GM10847 (cell line): ENCODE data around the gene RHOF.

Experiments used
- POLR2A ChIP-seq: IDR thresholded peaks from 2 replicates; pipeline ENCODE4 v1.6.1; 2011; ENCODE audit not compliant: insufficient read length; ENCODE audit errors: extremely low read depth

Gene RHOF

DNA sequence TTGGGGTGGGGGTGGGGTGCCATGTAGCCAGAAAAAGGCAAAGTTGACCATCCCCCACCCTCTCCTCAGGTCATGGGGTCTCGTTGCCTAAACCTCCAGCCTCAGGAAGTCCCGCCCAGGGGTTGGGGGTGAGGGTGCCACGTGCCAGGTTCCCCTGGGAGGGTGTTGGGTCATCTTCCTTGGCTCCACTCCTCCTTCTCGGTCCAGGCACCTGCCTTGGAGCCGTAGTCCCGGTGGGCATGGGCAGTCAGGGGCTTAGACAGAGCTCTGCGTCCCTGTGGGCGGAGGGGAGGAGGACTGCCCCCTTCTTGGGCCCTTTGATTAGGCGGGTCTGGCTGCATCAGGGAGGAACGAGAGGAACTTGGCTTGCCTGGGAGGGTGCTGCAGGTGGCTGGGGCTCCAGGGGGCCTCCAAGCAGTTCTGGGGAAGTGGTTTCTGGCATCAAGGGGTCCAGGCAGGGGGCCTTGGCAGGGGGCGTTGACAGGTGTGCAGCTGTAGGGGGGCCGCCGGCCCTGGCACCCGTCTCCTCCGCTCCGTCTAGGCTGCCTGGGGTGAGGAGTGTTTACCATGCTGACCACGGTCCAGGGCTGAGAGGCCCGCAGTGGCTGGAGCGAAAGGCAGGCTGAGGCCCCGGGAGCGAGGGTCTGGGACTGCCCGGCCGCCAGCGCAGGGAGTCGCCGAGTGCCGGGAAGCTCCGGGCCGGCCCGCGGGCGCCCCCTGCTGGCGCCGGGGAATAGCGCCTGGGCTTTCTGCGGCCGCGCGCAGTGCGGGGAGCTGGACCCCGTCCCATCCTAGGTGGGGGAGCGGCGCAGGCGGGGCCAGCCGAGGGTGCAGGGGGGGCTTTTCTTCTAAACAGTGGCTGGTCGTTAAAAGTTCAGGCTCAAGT is 18.2 kb upstream of the RHOF start:
- no peak for TF ChIP-seq POLR2A

DNA sequence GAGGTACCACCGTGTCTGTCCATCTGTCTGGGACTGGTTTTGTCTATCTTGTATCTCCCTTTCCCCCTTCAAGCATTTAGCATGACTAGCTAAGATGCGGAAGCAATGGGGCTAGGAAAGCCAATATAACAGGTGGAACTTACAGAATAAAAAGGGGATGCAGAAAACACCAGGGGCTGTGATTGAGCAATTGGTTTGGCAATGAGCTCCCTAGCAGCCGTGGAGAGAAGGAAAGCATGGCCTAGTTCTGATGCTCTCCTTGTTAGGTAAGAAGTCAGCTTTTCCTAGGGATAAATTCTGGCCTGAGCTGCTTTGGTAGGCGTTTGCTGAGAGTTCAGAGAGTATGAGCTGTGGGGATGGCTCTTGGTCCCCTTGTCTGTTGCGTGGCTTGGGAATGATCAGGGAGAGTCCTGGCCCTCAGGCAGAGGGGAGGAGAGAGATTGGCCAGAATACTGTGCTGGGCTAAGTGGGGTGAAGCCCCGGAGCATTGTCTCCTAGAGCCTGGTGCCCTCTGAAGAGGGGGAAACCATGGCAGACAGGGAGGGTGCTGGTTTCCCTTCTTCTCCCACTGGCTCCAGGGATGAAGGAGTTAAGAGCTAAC is 17.4 kb upstream of the RHOF start:
- no peak for TF ChIP-seq POLR2A

GRCh38 chr12:121810234-121810817 is 16.8 kb upstream of the RHOF start:
- TF ChIP-seq POLR2A: no peak

DNA sequence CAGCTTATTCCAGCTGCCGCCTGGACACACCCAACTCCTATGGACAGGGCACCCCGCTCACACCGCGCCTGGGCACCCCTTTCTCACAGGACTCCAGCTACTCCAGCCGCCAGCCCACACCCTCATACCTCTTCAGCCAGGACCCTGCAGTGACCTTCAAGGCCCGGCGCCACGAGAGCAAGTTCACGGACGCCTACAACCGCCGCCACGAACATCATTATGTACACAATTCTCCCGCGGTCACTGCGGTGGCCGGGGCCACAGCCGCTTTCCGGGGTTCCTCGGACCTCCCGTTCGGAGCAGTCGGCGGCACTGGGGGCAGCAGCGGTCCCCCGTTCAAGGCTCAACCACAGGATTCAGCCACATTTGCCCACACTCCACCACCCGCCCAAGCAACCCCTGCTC is 16.2 kb upstream of the RHOF start:
- TF ChIP-seq POLR2A: no peak

- no peak for TF ChIP-seq POLR2A
Observed at GRCh38 chr12:121808623-121809022, 15.1 kb upstream of the RHOF start.

- no peak for TF ChIP-seq POLR2A
Observed at GRCh38 chr12:121807642-121808347, 14.3 kb upstream of the RHOF start.

DNA sequence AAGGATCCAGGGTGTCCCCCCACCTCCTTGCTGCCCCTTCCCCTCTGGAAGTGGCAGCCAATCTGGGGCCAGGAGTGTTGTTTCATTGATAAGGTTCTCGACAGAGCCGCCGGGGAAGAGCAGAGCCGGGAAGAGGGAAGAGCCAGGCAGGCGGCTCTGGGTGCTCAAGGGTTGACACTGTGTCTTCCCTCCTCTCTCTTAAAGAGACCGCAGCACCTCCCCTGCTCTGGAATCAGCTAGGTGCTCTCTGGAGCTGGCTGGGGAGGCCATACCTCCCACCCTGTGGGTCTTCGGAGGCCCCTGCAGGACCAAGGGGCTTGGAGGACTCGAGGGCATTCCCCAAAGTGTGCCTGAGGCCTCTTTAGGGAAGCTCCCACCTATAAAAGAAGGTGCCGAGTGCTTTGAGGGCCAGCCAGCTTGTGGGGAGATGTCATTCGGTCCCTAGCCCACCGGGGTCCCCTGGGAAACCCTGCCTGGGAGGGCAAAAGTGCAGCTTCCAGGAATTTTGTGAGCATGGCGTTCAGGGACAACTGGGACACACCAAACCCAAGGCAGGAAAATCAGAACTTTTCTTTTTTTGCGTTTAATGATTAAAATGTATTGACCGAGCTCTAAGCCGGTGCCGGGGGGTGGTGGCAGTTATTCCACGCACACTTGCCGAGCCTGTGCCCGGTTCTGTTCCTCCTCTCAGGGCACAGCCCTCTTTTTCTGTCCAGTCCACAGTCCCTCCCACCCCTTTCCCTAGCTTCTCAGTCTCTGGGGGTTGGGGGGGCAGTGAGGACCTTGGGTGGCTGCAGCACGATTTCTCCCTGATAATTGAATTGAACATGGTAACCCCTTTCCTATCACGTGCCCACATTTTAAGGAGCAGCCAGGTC is 13.3 kb upstream of the RHOF start:
- TF ChIP-seq POLR2A: no peak

GRCh38 chr12:121806009-121806545 is 12.6 kb upstream of the RHOF start:
- no peak for TF ChIP-seq POLR2A

- no peak for TF ChIP-seq POLR2A
Observed at GRCh38 chr12:121805171-121806008, 11.9 kb upstream of the RHOF start.

GRCh38 chr12:121804417-121805111 is 11.1 kb upstream of the RHOF start:
- TF ChIP-seq POLR2A: no peak

- TF ChIP-seq POLR2A: peak; percentile 31
Observed at GRCh38 chr12:121803861-121804416, 10.5 kb upstream of the RHOF start, which contains the start of gene SETD1B. Gene SETD1B (plus strand): TSS chr12:121804009. CDS start chr12:121804738, 729 bp downstream.

DNA sequence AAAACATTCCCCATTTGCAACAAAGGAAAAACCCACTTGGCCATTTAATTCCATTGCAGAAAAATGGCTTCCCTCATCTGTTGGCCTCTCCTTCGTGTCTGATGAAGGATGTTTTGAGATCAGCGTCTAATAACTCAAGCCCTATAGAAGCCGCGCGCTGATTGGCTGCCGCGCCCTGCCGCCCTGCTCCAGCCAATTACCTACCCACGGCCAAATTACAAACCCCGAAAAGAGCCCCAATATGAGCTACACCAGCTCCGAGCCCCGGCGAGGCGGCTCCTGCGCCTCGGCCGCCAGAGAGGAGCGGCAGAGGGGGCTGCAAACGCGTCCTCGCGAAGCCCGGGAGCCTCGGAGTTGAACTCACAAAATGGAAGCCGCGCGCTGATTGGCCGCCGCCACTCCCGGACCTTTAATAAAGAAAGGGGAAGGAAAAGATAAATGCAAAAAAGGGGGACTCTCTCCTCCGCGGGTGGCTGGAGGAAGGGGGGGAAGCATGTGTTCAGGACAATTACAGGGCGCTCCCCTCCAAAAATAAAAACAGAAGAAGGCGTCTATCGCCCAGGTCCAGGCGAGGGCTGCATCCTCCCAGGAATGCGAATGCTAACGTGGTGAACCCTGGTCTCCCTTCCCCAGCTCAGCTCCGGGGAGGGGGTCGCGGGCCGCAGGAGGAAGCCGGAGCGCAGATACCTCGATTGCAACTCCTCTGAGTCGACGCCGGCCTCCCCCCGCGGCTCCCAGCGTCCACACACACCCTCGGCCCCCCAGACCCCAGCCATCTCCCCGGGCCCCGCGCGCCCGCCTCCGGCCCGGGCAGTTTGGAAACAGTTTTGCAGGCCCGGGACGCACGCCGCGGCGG is 9.6 kb upstream of the RHOF start:
- TF ChIP-seq POLR2A: peak; percentile 51
